Peyer's patch (tissue), 4 donors: ENCODE data around the gene HAVCR2. TPM values are rescaled to one million over a fixed set of nuclear protein-coding genes. Genes with fewer than 3 reads are reported as not detected.

ENCODE experiments used
- DNase-seq, 3 donors: peaks; one replicate each; pipeline ENCODE4 v3.0.0-alpha.2; 2017 to 2019
- H3K27ac ChIP-seq, 4 donors: fragments of 200-600 bp; sonication (generic); one replicate each; pipeline ENCODE4 v1.5.1; 2016 to 2019
- H3K27me3 ChIP-seq, 2 donors: fragments of 200-600 bp; sonication (generic); one replicate each; pipeline ENCODE4 v1.5.1; 2019
- H3K36me3 ChIP-seq, 3 donors: fragments of 200-600 bp; sonication (generic); one replicate each; pipeline ENCODE4 v1.5.1; 2016 to 2019
- H3K4me1 ChIP-seq, 4 donors: fragments of 200-600 bp; sonication (generic); one replicate each; pipeline ENCODE4 v1.5.1; 2016 to 2019
- H3K4me3 ChIP-seq, 4 donors: fragments of 200-600 bp; sonication (generic); 1 replicate in 3 of 4; 2 replicates in 1 of 4; pipeline ENCODE4 v1.5.1; 2016 to 2019; ENCODE audit warnings: mild to moderate bottlenecking in 1 of 4
- H3K9me3 ChIP-seq, 4 donors: fragments of 200-600 bp; sonication (generic); one replicate each; pipeline ENCODE4 v1.5.1; 2016 to 2019; ENCODE audit warnings: mild to moderate bottlenecking in 1 of 4
- POLR2A ChIP-seq, 2 donors: fragments of 450-650 bp; IDR thresholded peaks; one replicate each; pipeline ENCODE4 v1.5.1; 2017; ENCODE audit warnings: antibody characterized with exemption in 2 of 2, mild to moderate bottlenecking in 2 of 2, moderate library complexity in 2 of 2
- total RNA-seq, 4 donors: library from RNA; depleted of rRNA; stranded (reverse); fragments of >200 nt; gene quantifications; one replicate each; pipeline ENCODE4 v1.1.0, GENCODE V29; 2016
- TF ChIP-seq, protein P1 (sequence below), 6 experiments: fragments of 450-650 bp in 4 of 6; fragments of 200-600 bp in 2 of 6; sonication (generic) in 1 of 6; IDR thresholded peaks; one replicate each; pipeline ENCODE4 v1.5.1; 2017 to 2019; ENCODE audit warnings: antibody characterized with exemption in 6 of 6, mild to moderate bottlenecking in 3 of 6, moderate library complexity in 1 of 6

The HAVCR2 gene
- total RNA-seq, 4 donors from 2014 or later: 0.38 to 9.9 (median 3.8) TPM

GRCh38 chr5:157086751-157087359 lies 22.0 kb downstream of the HAVCR2 start:
- H3K36me3 ChIP-seq: no peaks in the 10 kb centered on the region
- no peak overlapping the region for H3K27ac ChIP-seq
- no peak for TF ChIP-seq POLR2A (IDR thresholded peaks at IDR 0.05)
- TF ChIP-seq, protein P1, sequence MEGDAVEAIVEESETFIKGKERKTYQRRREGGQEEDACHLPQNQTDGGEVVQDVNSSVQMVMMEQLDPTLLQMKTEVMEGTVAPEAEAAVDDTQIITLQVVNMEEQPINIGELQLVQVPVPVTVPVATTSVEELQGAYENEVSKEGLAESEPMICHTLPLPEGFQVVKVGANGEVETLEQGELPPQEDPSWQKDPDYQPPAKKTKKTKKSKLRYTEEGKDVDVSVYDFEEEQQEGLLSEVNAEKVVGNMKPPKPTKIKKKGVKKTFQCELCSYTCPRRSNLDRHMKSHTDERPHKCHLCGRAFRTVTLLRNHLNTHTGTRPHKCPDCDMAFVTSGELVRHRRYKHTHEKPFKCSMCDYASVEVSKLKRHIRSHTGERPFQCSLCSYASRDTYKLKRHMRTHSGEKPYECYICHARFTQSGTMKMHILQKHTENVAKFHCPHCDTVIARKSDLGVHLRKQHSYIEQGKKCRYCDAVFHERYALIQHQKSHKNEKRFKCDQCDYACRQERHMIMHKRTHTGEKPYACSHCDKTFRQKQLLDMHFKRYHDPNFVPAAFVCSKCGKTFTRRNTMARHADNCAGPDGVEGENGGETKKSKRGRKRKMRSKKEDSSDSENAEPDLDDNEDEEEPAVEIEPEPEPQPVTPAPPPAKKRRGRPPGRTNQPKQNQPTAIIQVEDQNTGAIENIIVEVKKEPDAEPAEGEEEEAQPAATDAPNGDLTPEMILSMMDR (IDR thresholded peaks at IDR 0.05): no peak
- no peak for DNase-seq
- H3K4me1 ChIP-seq: no peaks in the 10 kb centered on the region
- no peaks in the 10 kb centered on the region for H3K9me3 ChIP-seq
- H3K4me3 ChIP-seq: no peak overlapping the region
- no peaks in the 10 kb centered on the region for H3K27me3 ChIP-seq

DNA sequence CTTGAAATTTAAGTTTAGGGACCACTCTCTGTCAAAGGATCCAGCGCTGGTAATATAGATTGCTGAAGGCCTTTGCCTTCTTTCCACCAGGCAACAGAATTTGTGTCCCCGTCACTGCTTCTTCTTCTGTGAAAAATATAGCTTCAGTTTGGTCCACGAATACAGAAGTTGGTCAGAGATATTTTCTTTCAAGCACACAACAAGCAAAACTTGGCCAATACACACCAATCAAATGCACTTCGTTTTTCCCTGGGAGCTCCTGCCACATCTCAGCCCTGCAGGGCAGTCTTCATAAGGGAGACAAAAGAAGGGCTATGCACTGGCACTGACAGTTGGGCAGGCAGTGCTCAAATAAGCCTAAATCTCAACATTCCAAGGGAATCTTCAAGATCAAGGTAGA lies 22.9 kb downstream of the HAVCR2 start:
- TF ChIP-seq POLR2A (IDR thresholded peaks at IDR 0.05): no peak
- TF ChIP-seq, protein P1 (IDR thresholded peaks at IDR 0.05): no peak
- Histone ChIP-seq H3K4me1 (no peaks in the 10 kb centered on the region), H3K4me3 (no peak overlapping the region), H3K27me3 (no peaks in the 10 kb centered on the region), H3K36me3 (no peaks in the 10 kb centered on the region), H3K27ac (no peak overlapping the region), H3K9me3 (no peaks in the 10 kb centered on the region)
- no peak for DNase-seq

GRCh38 chr5:157080286-157080685 lies 28.6 kb downstream of the HAVCR2 start:
- DNase-seq: no peak
- no peaks in the 10 kb centered on the region for H3K27me3 ChIP-seq
- H3K9me3 ChIP-seq: no peaks in the 10 kb centered on the region
- no peaks in the 10 kb centered on the region for H3K36me3 ChIP-seq
- no peaks in the 10 kb centered on the region for H3K4me1 ChIP-seq
- no peak overlapping the region for H3K27ac ChIP-seq
- TF ChIP-seq POLR2A (IDR thresholded peaks at IDR 0.05): no peak
- TF ChIP-seq, protein P1 (IDR thresholded peaks at IDR 0.05): no peak
- H3K4me3 ChIP-seq: no peak overlapping the region

- TF ChIP-seq, protein P1 (IDR thresholded peaks at IDR 0.05): no peak
- TF ChIP-seq POLR2A (IDR thresholded peaks at IDR 0.05): no peak
- Histone ChIP-seq H3K9me3 (no peaks in the 10 kb centered on the region), H3K4me1 (no peaks in the 10 kb centered on the region), H3K27me3 (no peaks in the 10 kb centered on the region), H3K27ac (no peak overlapping the region), H3K4me3 (no peak overlapping the region), H3K36me3 (no peaks in the 10 kb centered on the region)
- DNase-seq: no peak
Measured at GRCh38 chr5:157076558-157076957, 32.3 kb downstream of the HAVCR2 start.

GRCh38 chr5:157072508-157072907 lies 36.3 kb downstream of the HAVCR2 start:
- H3K27me3 ChIP-seq: no peaks in the 10 kb centered on the region
- H3K4me1 ChIP-seq: no peaks in the 10 kb centered on the region
- no peak for DNase-seq
- H3K36me3 ChIP-seq: no peaks in the 10 kb centered on the region
- no peak for TF ChIP-seq POLR2A (IDR thresholded peaks at IDR 0.05)
- TF ChIP-seq, protein P1 (IDR thresholded peaks at IDR 0.05): no peak
- no peaks in the 10 kb centered on the region for H3K9me3 ChIP-seq
- H3K4me3 ChIP-seq: no peak overlapping the region
- H3K27ac ChIP-seq: no peak overlapping the region

DNA sequence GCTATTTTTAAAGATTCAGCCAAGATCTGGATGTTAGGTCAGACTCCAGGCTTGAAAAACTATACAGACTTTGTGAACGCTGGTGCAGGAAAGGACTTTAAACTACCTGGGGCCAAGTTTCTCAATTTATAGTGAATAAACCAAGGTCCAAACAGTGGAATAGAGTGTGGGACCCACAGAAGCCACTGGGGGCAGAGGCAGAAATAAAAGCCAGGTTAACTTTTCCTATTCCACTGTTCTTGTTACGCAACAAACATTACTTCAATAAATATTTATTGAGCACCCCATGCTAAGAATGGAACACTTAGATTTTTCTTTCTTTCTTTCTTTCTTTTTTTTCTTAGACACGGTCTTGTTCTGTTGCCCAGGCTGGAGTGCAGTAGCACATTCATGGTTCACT lies 38.9 kb downstream of the HAVCR2 start:
- no peaks in the 10 kb centered on the region for H3K27me3 ChIP-seq
- no peak for DNase-seq
- H3K36me3 ChIP-seq: no peaks in the 10 kb centered on the region
- no peaks in the 10 kb centered on the region for H3K4me1 ChIP-seq
- TF ChIP-seq POLR2A (IDR thresholded peaks at IDR 0.05): no peak
- TF ChIP-seq, protein P1 (IDR thresholded peaks at IDR 0.05): peak in 1 of 6 experiments; percentile 23
- H3K27ac ChIP-seq: no peak overlapping the region
- no peaks in the 10 kb centered on the region for H3K9me3 ChIP-seq
- no peak overlapping the region for H3K4me3 ChIP-seq
